NCI-H345 treated with DMSO at 0.1 percent for 48 hours (cell line): ENCODE results near the gene GCFC2.
"Not testable (repeated sequence)": the region's sequence is repeated elsewhere in the genome, so short reads cannot be mapped to it uniquely, and the experiment has no call there.

Source experiments
- DNase-seq: peaks from one replicate; lab custom pipeline; 2025; ENCODE audit not compliant: unreplicated experiment; lab: John Stamatoyannopoulos, UW

Gene GCFC2

GRCh38 chr2:75710577-75711253 is at the start of gene GCFC2:
GCFC2 (minus strand) TSS chr2:75710915; CDS start chr2:75710855, 60 bp downstream.
- DNase-seq: peak; percentile 88

- DNase-seq: no peak
These were observed 42.1 kb upstream of the GCFC2 start for GRCh38 chr2:75752828-75753227.

GRCh38 chr2:75751824-75752468 is 41.2 kb upstream of the GCFC2 start:
- DNase-seq: no peak

GRCh38 chr2:75751360-75751759 is 40.6 kb upstream of the GCFC2 start:
- DNase-seq: no peak

GRCh38 chr2:75737961-75738360 is 27.2 kb upstream of the GCFC2 start:
- no peak for DNase-seq

- DNase-seq: no peak
These were observed 25.6 kb upstream of the GCFC2 start for GRCh38 chr2:75736276-75736675.

- DNase-seq: no peak
These were observed 19.1 kb upstream of the GCFC2 start for GRCh38 chr2:75729861-75730260.

GRCh38 chr2:75728614-75729419 is 18.1 kb upstream of the GCFC2 start:
- DNase-seq: no peak

- no peak for DNase-seq
These were observed 12.0 kb upstream of the GCFC2 start for GRCh38 chr2:75722687-75723086.

GRCh38 chr2:75720525-75720924 is 9.8 kb upstream of the GCFC2 start:
- no peak for DNase-seq

GRCh38 chr2:75719616-75720015 is 8.9 kb upstream of the GCFC2 start:
- DNase-seq: no peak

GRCh38 chr2:75716406-75716805 is 5.7 kb upstream of the GCFC2 start:
- DNase-seq: no peak

- DNase-seq: not testable (repeated sequence)
These were observed 875 bp upstream of the GCFC2 start for GRCh38 chr2:75711590-75711989.

GRCh38 chr2:75710220-75710576 is 517 bp downstream of the GCFC2 start:
- no peak for DNase-seq

- DNase-seq: no peak
These were observed 1.4 kb downstream of the GCFC2 start for GRCh38 chr2:75709297-75709696.

GRCh38 chr2:75707901-75708300 is 2.8 kb downstream of the GCFC2 start:
- no peak for DNase-seq

- no peak for DNase-seq
These were observed 4.8 kb downstream of the GCFC2 start for GRCh38 chr2:75705921-75706320.

GRCh38 chr2:75703589-75704287 is 7.0 kb downstream of the GCFC2 start:
- no peak for DNase-seq

GRCh38 chr2:75702593-75702992 is 8.1 kb downstream of the GCFC2 start:
- no peak for DNase-seq

GRCh38 chr2:75698918-75699317 is 11.8 kb downstream of the GCFC2 start:
- DNase-seq: no peak

GRCh38 chr2:75688196-75688595 is 22.5 kb downstream of the GCFC2 start:
- DNase-seq: no peak
